DMS53 (cell line): Measurements from ENCODE around the gene RS1.

Experiments used
- DNase-seq: peaks from one replicate; lab custom pipeline; 2025; lab: John Stamatoyannopoulos, UW

RS1 gene

DNA sequence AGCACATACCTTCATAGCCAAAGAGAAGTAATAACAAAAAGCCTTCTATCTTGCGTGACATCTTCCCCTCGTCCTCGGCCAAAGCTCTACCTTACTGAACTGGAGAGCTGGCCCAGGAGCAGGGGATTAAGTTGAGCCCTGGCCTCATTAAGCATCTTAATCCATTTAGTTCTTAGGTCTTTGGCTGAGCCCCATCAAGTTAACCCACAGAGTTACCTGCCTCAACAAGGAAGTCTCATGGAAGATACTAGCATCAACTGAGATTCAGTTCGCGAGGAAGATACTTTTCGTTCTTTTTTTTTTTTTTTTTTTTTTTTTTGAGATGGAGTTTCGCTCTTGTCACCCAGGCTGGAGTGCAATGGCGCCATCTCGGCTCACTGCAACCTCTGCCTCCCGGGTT lies at the start of gene RS1:
TSS of gene RS1 (minus strand) at position 101 of the 400 bp plus-strand sequence. CDS start at position 61, 40 bp downstream.
- DNase-seq = no peak

DNA sequence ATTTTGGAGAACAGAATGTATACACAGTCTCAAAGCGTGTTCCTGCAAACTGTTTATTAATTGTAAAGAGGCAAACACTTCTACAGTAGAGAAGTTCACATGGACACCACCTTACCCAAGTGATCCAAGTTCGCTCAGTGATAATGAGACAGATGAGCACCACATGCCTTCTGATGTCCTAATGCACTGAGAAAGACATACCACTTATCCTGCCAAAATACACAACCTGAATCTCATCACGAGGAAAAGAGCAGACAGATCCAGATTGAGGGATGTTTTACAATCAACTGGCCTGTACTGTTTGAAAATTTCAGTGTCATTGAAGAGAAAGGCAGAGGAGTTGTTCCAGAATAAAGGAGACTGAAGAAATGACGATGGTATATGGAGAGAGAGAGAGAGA lies 47.9 kb upstream of the RS1 start:
- DNase-seq = no peak

GRCh38 chrX:18714910-18715309 lies 43.0 kb upstream of the RS1 start:
- DNase-seq = no peak

GRCh38 chrX:18709833-18710232 lies 37.9 kb upstream of the RS1 start:
- no peak for DNase-seq

DNA sequence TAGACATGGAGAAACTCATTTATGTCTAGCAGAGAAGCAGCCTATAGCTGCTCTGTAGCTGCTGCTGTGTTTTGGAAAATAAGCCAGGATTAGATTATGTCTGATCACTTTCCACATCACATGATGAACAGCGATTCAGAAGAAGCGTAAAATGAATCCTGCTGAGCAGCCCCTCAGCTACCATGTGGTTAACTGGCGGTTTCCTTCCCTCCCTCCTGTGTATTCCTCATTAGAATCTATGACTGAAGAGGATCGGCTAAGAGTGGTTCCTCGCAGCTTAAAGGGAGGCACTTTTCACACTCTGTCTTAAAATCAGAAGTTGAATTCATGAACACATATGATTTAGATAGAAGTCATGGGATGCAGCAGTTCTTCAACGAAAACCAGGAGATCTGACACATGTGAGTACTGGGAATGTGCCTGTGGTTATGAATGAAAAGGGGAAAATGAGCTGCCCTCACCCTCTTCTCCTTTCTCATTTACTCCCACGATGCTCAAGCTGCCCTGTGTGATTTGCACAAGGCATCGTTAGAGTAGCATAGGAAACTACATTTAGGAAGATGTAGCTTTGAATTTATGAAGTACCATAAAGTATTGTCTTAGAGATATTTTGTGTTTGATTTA lies 35.6 kb upstream of the RS1 start, which contains the start of gene PPEF1:
TSS of gene PPEF1 (plus strand) at position 220 of the 624 bp plus-strand sequence. CDS start at position 356, 136 bp downstream.
- no peak for DNase-seq

GRCh38 chrX:18702362-18703195 lies 30.7 kb upstream of the RS1 start:
- peak; percentile 69 for DNase-seq

DNA sequence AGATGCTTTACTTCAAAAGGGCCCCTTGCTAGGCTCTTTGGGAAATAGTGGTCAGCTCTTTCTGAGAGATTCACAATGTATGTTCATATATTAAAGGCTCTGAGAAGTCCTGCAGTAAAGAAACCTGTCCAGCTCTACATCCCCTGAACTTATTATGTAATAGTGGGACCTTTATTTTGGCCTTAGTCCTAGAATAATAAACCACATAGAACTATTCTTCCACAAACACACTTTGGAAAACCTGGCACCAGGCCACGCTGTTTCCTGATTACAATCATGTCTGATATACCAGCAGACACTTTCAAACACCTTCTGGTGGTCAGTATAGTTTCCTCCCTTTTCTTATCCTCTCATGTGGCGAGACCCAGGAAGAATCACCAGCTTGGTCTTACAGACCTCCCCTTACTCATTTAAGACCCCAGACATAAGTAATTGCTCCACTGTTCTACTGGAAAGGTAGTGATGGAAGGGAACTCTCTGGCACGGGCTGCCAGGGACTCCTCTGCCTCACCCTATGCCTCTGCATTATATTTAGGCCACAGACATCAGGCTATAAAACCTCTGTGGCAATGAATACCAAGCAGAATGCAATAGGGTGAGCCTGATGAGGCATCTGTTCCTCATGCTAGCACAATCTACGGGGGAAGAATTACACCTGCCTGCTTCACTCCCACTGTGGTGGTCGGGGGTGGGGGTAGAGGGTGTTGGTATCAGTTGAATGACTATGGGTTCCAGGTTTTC lies 29.9 kb upstream of the RS1 start:
- DNase-seq = peak; percentile 19

- no peak for DNase-seq
These were observed 27.1 kb upstream of the RS1 start for GRCh38 chrX:18698737-18699650.

DNA sequence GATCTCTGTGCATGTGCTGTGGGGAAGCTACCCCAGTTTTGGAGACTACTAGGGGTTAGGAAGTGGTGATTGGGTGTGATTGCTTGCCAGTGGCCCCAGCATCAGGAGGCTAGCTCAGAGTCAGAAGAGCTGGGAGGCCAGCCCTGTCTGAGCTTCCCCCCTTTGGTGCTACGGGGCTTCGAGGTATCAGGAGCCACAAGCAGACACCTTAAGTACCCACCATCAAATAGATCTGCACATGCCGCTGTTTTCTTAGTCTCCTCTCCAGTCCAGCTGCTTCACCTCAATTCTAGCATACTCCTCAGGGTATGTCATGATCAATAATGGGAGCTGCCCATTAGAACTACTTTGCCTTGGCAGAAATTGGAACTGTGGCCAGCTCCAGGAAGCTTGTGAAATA lies 24.7 kb upstream of the RS1 start:
- no peak for DNase-seq

- DNase-seq = no peak
These were observed 20.6 kb upstream of the RS1 start for GRCh38 chrX:18692541-18692940.

GRCh38 chrX:18691431-18691830 lies 19.5 kb upstream of the RS1 start:
- no peak for DNase-seq

- DNase-seq = no peak
These were observed 16.1 kb upstream of the RS1 start for GRCh38 chrX:18687856-18688495.

- DNase-seq = no peak
These were observed 11.1 kb upstream of the RS1 start for GRCh38 chrX:18682979-18683387.

GRCh38 chrX:18681996-18682395 lies 10.1 kb upstream of the RS1 start:
- no peak for DNase-seq

GRCh38 chrX:18677161-18677869 lies 5.4 kb upstream of the RS1 start:
- DNase-seq = no peak

GRCh38 chrX:18676470-18676869 lies 4.6 kb upstream of the RS1 start:
- peak; percentile 85 for DNase-seq

DNA sequence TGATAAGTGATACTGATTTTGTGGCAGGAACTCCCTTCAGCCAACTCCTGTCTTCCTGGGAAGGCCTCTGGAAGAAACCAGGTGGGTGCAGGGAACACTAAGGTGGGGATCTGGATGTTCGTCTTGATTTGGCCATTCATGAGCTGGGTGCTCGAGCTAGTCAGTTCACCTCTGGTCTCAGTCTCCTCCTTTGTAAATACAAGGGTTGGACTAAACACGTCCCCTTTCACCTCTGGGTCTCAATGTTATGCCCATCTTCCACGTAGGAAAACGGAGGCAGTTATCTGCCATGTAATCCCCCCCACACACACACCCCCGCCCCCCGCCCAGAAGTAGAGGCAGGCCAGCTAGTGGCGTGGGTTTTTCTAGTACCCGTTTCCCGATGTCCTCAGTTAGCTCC lies 4.1 kb upstream of the RS1 start:
- DNase-seq = peak; percentile 54

GRCh38 chrX:18674788-18675735 lies 3.2 kb upstream of the RS1 start:
- peak; percentile 87 for DNase-seq

DNA sequence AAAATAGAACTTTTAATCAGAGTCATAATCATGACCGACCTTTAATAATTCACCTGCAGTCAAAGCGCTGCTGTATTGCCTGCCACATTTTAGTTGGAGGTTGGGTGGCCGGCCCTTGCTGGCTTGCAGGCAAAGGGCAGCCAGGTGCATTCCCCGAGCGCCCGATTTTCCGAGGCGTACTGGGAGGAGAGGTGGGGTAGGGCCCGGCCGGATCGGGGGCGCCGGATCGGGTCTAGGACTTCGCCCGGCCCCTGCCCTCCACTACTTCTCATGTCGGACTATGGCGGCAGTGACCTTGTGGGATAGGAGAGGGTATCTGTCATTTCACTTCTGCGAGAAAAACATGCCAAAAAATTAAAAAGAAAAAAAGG lies 2.5 kb upstream of the RS1 start:
- peak; percentile 73 for DNase-seq
